Mesodermal cell (in vitro differentiated cells): Measurements from ENCODE around the gene CRACR2A.

Experiments used
- H3K27ac ChIP-seq: 2 replicates; pipeline ENCODE4 v1.7.0; 2013; ENCODE audit warnings: mild to moderate bottlenecking, low read depth, low read length, moderate library complexity; ENCODE audit not compliant: severe bottlenecking
- H3K36me3 ChIP-seq: 2 replicates; pipeline ENCODE4 v1.7.1; 2013; ENCODE audit warnings: mild to moderate bottlenecking, low read length, moderate library complexity; ENCODE audit not compliant: control insufficient read depth, insufficient read depth
- H3K4me1 ChIP-seq: one replicate; pipeline ENCODE4 v1.7.1; 2013; ENCODE audit warnings: mild to moderate bottlenecking, low read length; ENCODE audit not compliant: insufficient read depth, control insufficient read depth, poor library complexity, severe bottlenecking
- H3K4me3 ChIP-seq: 2 replicates; pipeline ENCODE4 v1.7.0; 2013; ENCODE audit warnings: low read length, control low read depth, mild to moderate bottlenecking; ENCODE audit not compliant: insufficient read depth, poor library complexity, severe bottlenecking; ENCODE audit errors: extremely low read depth
- H3K9me3 ChIP-seq: 2 replicates; pipeline ENCODE4 v1.7.1; 2013; ENCODE audit warnings: mild to moderate bottlenecking, low read length, moderate library complexity; ENCODE audit not compliant: control insufficient read depth
- WGBS, 2 experiments: methylation state at CpG; one replicate each; pipeline ENCODE4 v1.1.5; 2013; ENCODE audit warnings: missing lambda C conversion rate in 2 of 2; ENCODE audit not compliant: insufficient coverage in 2 of 2; 5-methylcytosine and 5-hydroxymethylcytosine counted together

The CRACR2A gene

GRCh38 chr12:3741882-3742672, 10.8 kb downstream of the CRACR2A start:
- H3K27ac ChIP-seq: no peak overlapping the region
- H3K4me1 ChIP-seq: no peaks in the 10 kb centered on the region
- 93 to 98% methylated on average over 4 to 6 of the region's 7 CpGs for WGBS, 2 experiments
- no peaks in the 10 kb centered on the region for H3K36me3 ChIP-seq
- H3K4me3 ChIP-seq: no peak overlapping the region
- H3K9me3 ChIP-seq: no peaks in the 10 kb centered on the region

- Histone ChIP-seq H3K4me3 (no peak overlapping the region), H3K9me3 (no peaks in the 10 kb centered on the region), H3K27ac (no peak overlapping the region), H3K4me1 (no peaks in the 10 kb centered on the region), H3K36me3 (no peaks in the 10 kb centered on the region)
- WGBS, 2 experiments: no CpG with 5 or more reads among the region's 2 CpGs
These were observed 12.3 kb downstream of the CRACR2A start for GRCh38 chr12:3740480-3741231.

GRCh38 chr12:3735432-3735831, 17.5 kb downstream of the CRACR2A start:
- Histone ChIP-seq H3K4me3 (no peak overlapping the region), H3K27ac (no peak overlapping the region), H3K4me1 (no peaks in the 10 kb centered on the region), H3K9me3 (no peaks in the 10 kb centered on the region), H3K36me3 (no peaks in the 10 kb centered on the region)
- 87 to 96% methylated on average over 4 of the region's 4 CpGs for WGBS, 2 experiments

- Histone ChIP-seq H3K9me3 (no peaks in the 10 kb centered on the region), H3K36me3 (no peaks in the 10 kb centered on the region), H3K4me3 (no peak overlapping the region), H3K4me1 (peaks cover 4% of the 10 kb centered on the region), H3K27ac (no peak overlapping the region)
- 69 to 72% methylated on average over 2 to 3 of the region's 4 CpGs for WGBS, 2 experiments
These were observed 20.0 kb downstream of the CRACR2A start for GRCh38 chr12:3732901-3733300.

- H3K27ac ChIP-seq: no peak overlapping the region
- 100% methylated on average over 2 of the region's 6 CpGs; no CpG with 5 or more reads in 1 of the 2 experiments for WGBS, 2 experiments
These were observed 22.8 kb downstream of the CRACR2A start for GRCh38 chr12:3730111-3730510.

GRCh38 chr12:3728686-3729085, 24.2 kb downstream of the CRACR2A start:
- H3K9me3 ChIP-seq: no peaks in the 10 kb centered on the region
- WGBS, 2 experiments: 90 to 96% methylated on average over 6 of the region's 6 CpGs
- H3K27ac ChIP-seq: no peak overlapping the region
- H3K4me1 ChIP-seq: peaks cover 4% of the 10 kb centered on the region
- no peaks in the 10 kb centered on the region for H3K36me3 ChIP-seq
- H3K4me3 ChIP-seq: no peak overlapping the region

More at GRCh38 chr12:3730111-3730510, 22.8 kb downstream of the CRACR2A start:
- H3K4me1 ChIP-seq: peaks cover 4% of the 10 kb centered on the region
- H3K4me3 ChIP-seq: no peak overlapping the region
- no peaks in the 10 kb centered on the region for H3K36me3 ChIP-seq
- no peaks in the 10 kb centered on the region for H3K9me3 ChIP-seq

- 55 to 91% methylated on average over 5 to 6 of the region's 8 CpGs for WGBS, 2 experiments
- Histone ChIP-seq H3K4me1 (peaks cover 4% of the 10 kb centered on the region), H3K4me3 (no peak overlapping the region), H3K36me3 (no peaks in the 10 kb centered on the region), H3K9me3 (no peaks in the 10 kb centered on the region), H3K27ac (no peak overlapping the region)
These were observed 24.9 kb downstream of the CRACR2A start for GRCh38 chr12:3727877-3728632.

GRCh38 chr12:3727354-3727753, 25.6 kb downstream of the CRACR2A start:
- Histone ChIP-seq H3K36me3 (no peaks in the 10 kb centered on the region), H3K9me3 (peaks cover 2% of the 10 kb centered on the region), H3K4me1 (peaks cover 4% of the 10 kb centered on the region), H3K27ac (no peak overlapping the region), H3K4me3 (no peak overlapping the region)
- 91 to 100% methylated on average over 2 to 4 of the region's 8 CpGs for WGBS, 2 experiments

- WGBS, 2 experiments: 93 to 100% methylated on average over 4 to 5 of the region's 6 CpGs
These were observed 26.5 kb downstream of the CRACR2A start for GRCh38 chr12:3726456-3726855.

GRCh38 chr12:3725388-3726115, 27.4 kb downstream of the CRACR2A start:
- peaks cover 4% of the 10 kb centered on the region for H3K4me1 ChIP-seq
- H3K27ac ChIP-seq: no peak overlapping the region
- no peaks in the 10 kb centered on the region for H3K36me3 ChIP-seq
- WGBS, 2 experiments: 59 to 90% methylated on average over 1 to 3 of the region's 6 CpGs
- H3K4me3 ChIP-seq: no peak overlapping the region
- H3K9me3 ChIP-seq: peaks cover 8% of the 10 kb centered on the region

More at GRCh38 chr12:3726456-3726855, 26.5 kb downstream of the CRACR2A start:
- H3K36me3 ChIP-seq: no peaks in the 10 kb centered on the region
- H3K4me3 ChIP-seq: no peak overlapping the region
- peaks cover 4% of the 10 kb centered on the region for H3K4me1 ChIP-seq
- peaks cover 8% of the 10 kb centered on the region for H3K9me3 ChIP-seq
- no peak overlapping the region for H3K27ac ChIP-seq
